Activated CD4-positive, alpha-beta T cell treated with anti-CD3 and anti-CD28 coated beads, Interleukin-2, amount 50 U/mL, for 4 hours (primary cell): ENCODE data around the gene GALNT10.

Experiments
- DNase-seq, 2 experiments: peaks; one replicate each; pipeline ENCODE4 v3.0.0-alpha.2; 2020

GALNT10 gene

GRCh38 chr5:154269414-154269813 is 78.9 kb downstream of the GALNT10 start:
- no peak for DNase-seq

GRCh38 chr5:154271466-154271865 is 80.9 kb downstream of the GALNT10 start:
- no peak for DNase-seq

- DNase-seq = no peak
These were observed 81.5 kb downstream of the GALNT10 start for GRCh38 chr5:154271936-154272514.

GRCh38 chr5:154273028-154273617 is 82.6 kb downstream of the GALNT10 start:
- no peak for DNase-seq

- DNase-seq = no peak
These were observed 83.7 kb downstream of the GALNT10 start for GRCh38 chr5:154273963-154274827.

- no peak for DNase-seq
These were observed 84.3 kb downstream of the GALNT10 start for GRCh38 chr5:154274828-154275185.

- no peak for DNase-seq
These were observed 85.0 kb downstream of the GALNT10 start for GRCh38 chr5:154275566-154275965.

- no peak for DNase-seq
These were observed 85.9 kb downstream of the GALNT10 start for GRCh38 chr5:154276261-154276972.

- no peak for DNase-seq
These were observed 86.4 kb downstream of the GALNT10 start for GRCh38 chr5:154276973-154277331.

GRCh38 chr5:154277499-154277898 is 87.0 kb downstream of the GALNT10 start:
- no peak for DNase-seq

- no peak for DNase-seq
These were observed 87.7 kb downstream of the GALNT10 start for GRCh38 chr5:154278186-154278585.

GRCh38 chr5:154278908-154279307 is 88.4 kb downstream of the GALNT10 start:
- no peak for DNase-seq

GRCh38 chr5:154284433-154284832 is 93.9 kb downstream of the GALNT10 start:
- no peak for DNase-seq

GRCh38 chr5:154285661-154286408 is 95.3 kb downstream of the GALNT10 start:
- DNase-seq = no peak

- no peak for DNase-seq
These were observed 96.0 kb downstream of the GALNT10 start for GRCh38 chr5:154286557-154286956.

GRCh38 chr5:154287136-154287535 is 96.6 kb downstream of the GALNT10 start:
- DNase-seq = no peak

- no peak for DNase-seq
These were observed 97.6 kb downstream of the GALNT10 start for GRCh38 chr5:154288145-154288544.

- DNase-seq = no peak
These were observed 101.4 kb downstream of the GALNT10 start for GRCh38 chr5:154291917-154292316.

GRCh38 chr5:154293219-154293618 is 102.7 kb downstream of the GALNT10 start:
- no peak for DNase-seq

- DNase-seq = no peak
These were observed 105.0 kb downstream of the GALNT10 start for GRCh38 chr5:154295551-154295950.

- DNase-seq = no peak
These were observed 106.1 kb downstream of the GALNT10 start for GRCh38 chr5:154296525-154297159.

- DNase-seq = no peak
These were observed 107.5 kb downstream of the GALNT10 start for GRCh38 chr5:154298065-154298464.
